Keratinocyte (primary cell): ENCODE data around the gene CLCN1. TPM values are rescaled to one million over a fixed set of nuclear protein-coding genes. Genes with fewer than 3 reads are reported as not detected.

Source experiments
- DNase-seq: peaks from one replicate; pipeline ENCODE4 v3.0.0-alpha.2; 2011; ENCODE audit warnings: low read depth, missing footprints, low spot score
- FAIRE-seq: peaks from 2 replicates; lab custom pipeline; 2011; peaks lifted over from hg19 to GRCh38; lab: Jason Lieb, UNC
- H2AFZ ChIP-seq: 2 replicates; pipeline ENCODE4 v1.6.0; 2012; ENCODE audit warnings: low read length, control low read depth, inconsistent platforms; ENCODE audit not compliant: control insufficient read depth
- H3K27ac ChIP-seq: 2 replicates; pipeline ENCODE4 v1.5.1; 2011; ENCODE audit warnings: low read length; ENCODE audit not compliant: control insufficient read depth, insufficient read depth
- H3K27me3 ChIP-seq: 3 replicates; pipeline ENCODE4 v1.6.0; 2011; ENCODE audit warnings: low read length; ENCODE audit not compliant: control insufficient read depth, insufficient read depth; ENCODE audit errors: extremely low read depth
- H3K36me3 ChIP-seq, 2 experiments: 2 replicates in 1 of 2; 3 replicates in 1 of 2; pipeline ENCODE4 v1.5.1; 2011; ENCODE audit warnings: low read length in 2 of 2, mild to moderate bottlenecking in 1 of 2; ENCODE audit not compliant: control insufficient read depth in 2 of 2, insufficient read depth in 2 of 2; ENCODE audit errors: extremely low read depth in 1 of 2
- H3K4me1 ChIP-seq: 3 replicates; pipeline ENCODE4 v1.5.1; 2011; ENCODE audit warnings: low read length; ENCODE audit not compliant: control insufficient read depth, insufficient read depth; ENCODE audit errors: extremely low read depth
- H3K4me2 ChIP-seq: 3 replicates; pipeline ENCODE4 v1.6.0; 2011; ENCODE audit warnings: low read depth, low read length; ENCODE audit not compliant: control insufficient read depth, insufficient read depth; ENCODE audit errors: extremely low read depth
- H3K4me3 ChIP-seq, 3 experiments: fragments of 200-600 bp in 1 of 3; sonication (generic) in 1 of 3; 2 replicates in 2 of 3; 3 replicates in 1 of 3; pipeline ENCODE4 v1.5.1; 2011 to 2016; ENCODE audit warnings: low read length in 3 of 3, mild to moderate bottlenecking in 3 of 3, control low read depth in 2 of 3, inconsistent platforms in 1 of 3, low read depth in 1 of 3, mixed read lengths in 1 of 3, mixed run types in 1 of 3, moderate library complexity in 1 of 3; ENCODE audit not compliant: control insufficient read depth in 2 of 3, insufficient read depth in 2 of 3; ENCODE audit errors: extremely low read depth in 1 of 3
- H3K79me2 ChIP-seq: 2 replicates; pipeline ENCODE4 v1.6.0; 2012; ENCODE audit warnings: low read length; ENCODE audit not compliant: control insufficient read depth, insufficient read depth
- H3K9ac ChIP-seq: 3 replicates; pipeline ENCODE4 v1.6.0; 2011; ENCODE audit warnings: low read length; ENCODE audit not compliant: control insufficient read depth, insufficient read depth; ENCODE audit errors: extremely low read depth
- H3K9me1 ChIP-seq: 3 replicates; pipeline ENCODE4 v1.6.0; 2011; ENCODE audit warnings: low read length; ENCODE audit not compliant: control insufficient read depth, insufficient read depth; ENCODE audit errors: extremely low read depth
- H3K9me3 ChIP-seq: 2 replicates; pipeline ENCODE4 v1.5.1; 2012; ENCODE audit warnings: low read depth, low read length; ENCODE audit not compliant: control insufficient read depth
- H4K20me1 ChIP-seq: 3 replicates; pipeline ENCODE4 v1.6.0; 2011; ENCODE audit warnings: low read length; ENCODE audit not compliant: control insufficient read depth, insufficient read depth; ENCODE audit errors: extremely low read depth
- EZH2 ChIP-seq: IDR thresholded peaks from one replicate; pipeline ENCODE4 v1.6.1; 2012; ENCODE audit warnings: inconsistent platforms, mild to moderate bottlenecking, low read length, moderate library complexity
- dilution Hi-C: fragments of 300-500 bp; cut with MboI; formaldehyde crosslinking; loops from one replicate; pipeline ENCODE4 v1.7.0; 2020; ENCODE audit warnings: low sequenced_read_pairs; ENCODE audit not compliant: extremely low pct_ligation_motif_present
- polyA plus RNA-seq, 5 experiments: library from polyadenylated mRNA; depleted of rRNA in 3 of 5; stranded (reverse) in 3 of 5; stranded (forward) in 1 of 5; unstranded in 1 of 5; fragments of >200 nt; gene quantifications; 1 replicate in 1 of 5; 2 replicates in 3 of 5; 3 replicates in 1 of 5; pipeline versions ENCODE4 v1.2.1 to v1.2.3, GENCODE V29; 2011 to 2012; ENCODE audit warnings: missing spikeins in 2 of 5, low read depth in 1 of 5, low replicate concordance in 1 of 5
- TF ChIP-seq, protein P1 (sequence below), 3 experiments: IDR thresholded peaks in 1 of 3; conservative IDR thresholded peaks in 1 of 3; optimal IDR thresholded peaks in 1 of 3; 2 replicates in 2 of 3; 3 replicates in 1 of 3; pipeline versions ENCODE3 to v1.5.1; 2011; ENCODE audit warnings: low read length in 3 of 3, mild to moderate bottlenecking in 3 of 3, moderate library complexity in 2 of 3, control low read depth in 1 of 3, inconsistent platforms in 1 of 3; ENCODE audit not compliant: insufficient read depth in 2 of 3; ENCODE audit errors: extremely low read depth in 1 of 3

CLCN1 gene
- polyA plus RNA-seq, 1 donor (not counting 4 experiments of a cell fraction or from before 2014, with no cell fraction given) = not detected

GRCh38 chr7:143376396-143376795 is 60.5 kb downstream of the CLCN1 start:
- dilution Hi-C loops = no loop called here
- Histone ChIP-seq H3K36me3 (no peaks in the 10 kb centered on the region), H3K9me3 (no peaks in the 10 kb centered on the region), H3K9ac (no peak overlapping the region), H2AFZ (no peak overlapping the region), H3K4me3 (no peak overlapping the region), H3K9me1 (no peaks in the 10 kb centered on the region), H3K27ac (no peak overlapping the region), H4K20me1 (no peaks in the 10 kb centered on the region), H3K4me2 (no peak overlapping the region), H3K79me2 (peaks cover under 1% of the 10 kb centered on the region), H3K27me3 (no peaks in the 10 kb centered on the region), H3K4me1 (peaks cover 36% of the 10 kb centered on the region)
- FAIRE-seq = no peak
- TF ChIP-seq EZH2 = no peak
- TF ChIP-seq, protein P1, sequence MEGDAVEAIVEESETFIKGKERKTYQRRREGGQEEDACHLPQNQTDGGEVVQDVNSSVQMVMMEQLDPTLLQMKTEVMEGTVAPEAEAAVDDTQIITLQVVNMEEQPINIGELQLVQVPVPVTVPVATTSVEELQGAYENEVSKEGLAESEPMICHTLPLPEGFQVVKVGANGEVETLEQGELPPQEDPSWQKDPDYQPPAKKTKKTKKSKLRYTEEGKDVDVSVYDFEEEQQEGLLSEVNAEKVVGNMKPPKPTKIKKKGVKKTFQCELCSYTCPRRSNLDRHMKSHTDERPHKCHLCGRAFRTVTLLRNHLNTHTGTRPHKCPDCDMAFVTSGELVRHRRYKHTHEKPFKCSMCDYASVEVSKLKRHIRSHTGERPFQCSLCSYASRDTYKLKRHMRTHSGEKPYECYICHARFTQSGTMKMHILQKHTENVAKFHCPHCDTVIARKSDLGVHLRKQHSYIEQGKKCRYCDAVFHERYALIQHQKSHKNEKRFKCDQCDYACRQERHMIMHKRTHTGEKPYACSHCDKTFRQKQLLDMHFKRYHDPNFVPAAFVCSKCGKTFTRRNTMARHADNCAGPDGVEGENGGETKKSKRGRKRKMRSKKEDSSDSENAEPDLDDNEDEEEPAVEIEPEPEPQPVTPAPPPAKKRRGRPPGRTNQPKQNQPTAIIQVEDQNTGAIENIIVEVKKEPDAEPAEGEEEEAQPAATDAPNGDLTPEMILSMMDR (optimal IDR thresholded peaks at IDR 0.05 in 1 of 3, IDR thresholded peaks at IDR 0.05 in 1 of 3, conservative IDR thresholded peaks at IDR 0.05 in 1 of 3; ENCODE audit: extremely low read depth in 1 of 3, insufficient read depth in 2 of 3, low read length in 3 of 3) = no peak
- DNase-seq = no peak

- peaks cover 11 to 12% of the 10 kb centered on the region in 2 experiments for H3K36me3 ChIP-seq
- H3K79me2 ChIP-seq = peaks cover 34% of the 10 kb centered on the region
- dilution Hi-C loops = no loop called here
- DNase-seq (no peak), FAIRE-seq (no peak)
- no peak for TF ChIP-seq EZH2
- TF ChIP-seq, protein P1 (optimal IDR thresholded peaks at IDR 0.05 in 1 of 3, IDR thresholded peaks at IDR 0.05 in 1 of 3, conservative IDR thresholded peaks at IDR 0.05 in 1 of 3; ENCODE audit: extremely low read depth in 1 of 3, insufficient read depth in 2 of 3, low read length in 3 of 3) = no peak
- H3K27ac ChIP-seq = peak overlapping the region; percentile 92
- H3K9me3 ChIP-seq = no peaks in the 10 kb centered on the region
- H4K20me1 ChIP-seq = peaks cover 12% of the 10 kb centered on the region
- peaks cover 4% of the 10 kb centered on the region for H3K9me1 ChIP-seq
- H3K4me1 ChIP-seq = peaks cover 50% of the 10 kb centered on the region
- peak overlapping the region; percentile 98 for H3K4me2 ChIP-seq
- H3K27me3 ChIP-seq = no peaks in the 10 kb centered on the region
- H2AFZ ChIP-seq = peak overlapping the region; percentile 60
- H3K9ac ChIP-seq = peak overlapping the region; percentile 91
- H3K4me3 ChIP-seq = peak overlapping the region; percentile 65 to 92 (median 75)
Observed at GRCh38 chr7:143379611-143380259, 63.8 kb downstream of the CLCN1 start.
